ENCODE measurements around the gene CNTN5. TPM values are rescaled to one million over a fixed set of nuclear protein-coding genes. Genes with fewer than 3 reads are reported as not detected.
"Not testable (repeated sequence)": the region's sequence is repeated elsewhere in the genome, so short reads cannot be mapped to it uniquely, and the experiment has no call there.

The CNTN5 gene
- total RNA-seq, 1 experiment from 2014 or later = 1.5 TPM

- H3K4me3 ChIP-seq = no peak overlapping the region
- H3K27me3 ChIP-seq = no peaks in the 10 kb centered on the region
- no peak for DNase-seq
- no peaks in the 10 kb centered on the region for H3K9me3 ChIP-seq
- H3K36me3 ChIP-seq = no peaks in the 10 kb centered on the region
Measured at GRCh38 chr11:100229086-100229485, 1208.3 kb downstream of the CNTN5 start.

- DNase-seq = no peak
- no peaks in the 10 kb centered on the region for H3K27me3 ChIP-seq
- H3K36me3 ChIP-seq = no peaks in the 10 kb centered on the region
- H3K9me3 ChIP-seq = no peaks in the 10 kb centered on the region
- no peak overlapping the region for H3K4me3 ChIP-seq
Measured at GRCh38 chr11:100232006-100232405, 1211.3 kb downstream of the CNTN5 start.

- Histone ChIP-seq H3K4me3 (no peak overlapping the region), H3K36me3 (no peaks in the 10 kb centered on the region), H3K27me3 (no peaks in the 10 kb centered on the region)
Measured at GRCh38 chr11:100235085-100235484, 1214.3 kb downstream of the CNTN5 start.

GRCh38 chr11:100240025-100240539 lies 1219.3 kb downstream of the CNTN5 start:
- Histone ChIP-seq H3K9me3 (no peaks in the 10 kb centered on the region), H3K27me3 (no peaks in the 10 kb centered on the region), H3K36me3 (no peaks in the 10 kb centered on the region), H3K4me3 (no peak overlapping the region)
- no peak for DNase-seq

More at GRCh38 chr11:100235085-100235484, 1214.3 kb downstream of the CNTN5 start:
- no peak for DNase-seq
- no peaks in the 10 kb centered on the region for H3K9me3 ChIP-seq

GRCh38 chr11:100247704-100248103 lies 1227.0 kb downstream of the CNTN5 start:
- Histone ChIP-seq H3K27me3 (no peaks in the 10 kb centered on the region), H3K36me3 (no peaks in the 10 kb centered on the region), H3K9me3 (no peaks in the 10 kb centered on the region), H3K4me3 (no peak overlapping the region)
- no peak for DNase-seq

GRCh38 chr11:100257238-100257803 lies 1236.6 kb downstream of the CNTN5 start:
- not testable (repeated sequence) for H3K9me3 ChIP-seq, H3K36me3 ChIP-seq

GRCh38 chr11:100269516-100269915 lies 1248.8 kb downstream of the CNTN5 start:
- Histone ChIP-seq H3K9me3 (no peaks in the 10 kb centered on the region), H3K4me3 (no peak overlapping the region), H3K27me3 (no peaks in the 10 kb centered on the region), H3K36me3 (no peaks in the 10 kb centered on the region)
- DNase-seq = no peak

More at GRCh38 chr11:100257238-100257803, 1236.6 kb downstream of the CNTN5 start:
- not testable (repeated sequence) for H3K27me3 ChIP-seq, DNase-seq, H3K4me3 ChIP-seq

GRCh38 chr11:100273066-100273815 lies 1252.5 kb downstream of the CNTN5 start:
- Histone ChIP-seq H3K9me3 (no peaks in the 10 kb centered on the region), H3K27me3 (no peaks in the 10 kb centered on the region), H3K36me3 (no peaks in the 10 kb centered on the region), H3K4me3 (no peak overlapping the region)
- DNase-seq = no peak

- H3K4me3 ChIP-seq, DNase-seq, H3K27me3 ChIP-seq, H3K36me3 ChIP-seq, H3K9me3 ChIP-seq: not testable (repeated sequence)
Measured at GRCh38 chr11:100274466-100274865, 1253.7 kb downstream of the CNTN5 start.

GRCh38 chr11:100294748-100295147 lies 1274.0 kb downstream of the CNTN5 start:
- Histone ChIP-seq H3K36me3 (no peaks in the 10 kb centered on the region), H3K9me3 (no peaks in the 10 kb centered on the region), H3K4me3 (no peak overlapping the region), H3K27me3 (no peaks in the 10 kb centered on the region)
- no peak for DNase-seq

GRCh38 chr11:100296051-100296679 lies 1275.4 kb downstream of the CNTN5 start:
- no peaks in the 10 kb centered on the region for H3K9me3 ChIP-seq
- no peaks in the 10 kb centered on the region for H3K27me3 ChIP-seq
- DNase-seq = no peak
- H3K36me3 ChIP-seq = no peaks in the 10 kb centered on the region
- H3K4me3 ChIP-seq = no peak overlapping the region

GRCh38 chr11:100297516-100297915 lies 1276.8 kb downstream of the CNTN5 start:
- Histone ChIP-seq H3K27me3 (no peaks in the 10 kb centered on the region), H3K36me3 (no peaks in the 10 kb centered on the region), H3K4me3 (no peak overlapping the region), H3K9me3 (no peaks in the 10 kb centered on the region)
- no peak for DNase-seq

GRCh38 chr11:100302824-100303223 lies 1282.1 kb downstream of the CNTN5 start:
- DNase-seq = no peak
- no peaks in the 10 kb centered on the region for H3K9me3 ChIP-seq
- no peaks in the 10 kb centered on the region for H3K27me3 ChIP-seq
- H3K4me3 ChIP-seq = no peak overlapping the region
- H3K36me3 ChIP-seq = no peaks in the 10 kb centered on the region

GRCh38 chr11:100303897-100304296 lies 1283.1 kb downstream of the CNTN5 start:
- Histone ChIP-seq H3K27me3 (no peaks in the 10 kb centered on the region), H3K4me3 (no peak overlapping the region), H3K9me3 (no peaks in the 10 kb centered on the region), H3K36me3 (no peaks in the 10 kb centered on the region)
- DNase-seq = no peak

- DNase-seq = no peak
- Histone ChIP-seq H3K4me3 (no peak overlapping the region), H3K9me3 (no peaks in the 10 kb centered on the region), H3K36me3 (no peaks in the 10 kb centered on the region), H3K27me3 (no peaks in the 10 kb centered on the region)
Measured at GRCh38 chr11:100308202-100308601, 1287.5 kb downstream of the CNTN5 start.

GRCh38 chr11:100315946-100316345 lies 1295.2 kb downstream of the CNTN5 start:
- H3K36me3 ChIP-seq = no peaks in the 10 kb centered on the region

GRCh38 chr11:100316952-100317351 lies 1296.2 kb downstream of the CNTN5 start:
- no peaks in the 10 kb centered on the region for H3K27me3 ChIP-seq
- no peak overlapping the region for H3K4me3 ChIP-seq
- H3K36me3 ChIP-seq = no peaks in the 10 kb centered on the region
- H3K9me3 ChIP-seq = no peaks in the 10 kb centered on the region
- no peak for DNase-seq

More at GRCh38 chr11:100315946-100316345, 1295.2 kb downstream of the CNTN5 start:
- Histone ChIP-seq H3K4me3 (no peak overlapping the region), H3K9me3 (no peaks in the 10 kb centered on the region), H3K27me3 (no peaks in the 10 kb centered on the region)
- no peak for DNase-seq

Data from MG63 (cell line).